Ovary (tissue), 9 donors: ENCODE data around the gene RPRD1A. TPM values are rescaled to one million over a fixed set of nuclear protein-coding genes. Genes with fewer than 3 reads are reported as not detected.
"Not testable (repeated sequence)": the region's sequence is repeated elsewhere in the genome, so short reads cannot be mapped to it uniquely, and the experiment has no call there.

Source experiments
- DNase-seq, 5 donors: peaks; one replicate each; pipeline ENCODE4 v3.0.0-alpha.2; 2019 to 2020
- H3K27ac ChIP-seq, 2 donors: fragments of 200-600 bp; one replicate each; pipeline versions ENCODE4 v1.5.1 to v1.8.0; 2019 to 2022
- H3K27me3 ChIP-seq: fragments of 200-600 bp; one replicate; pipeline ENCODE4 v1.8.0; 2022
- H3K36me3 ChIP-seq: fragments of 200-600 bp; sonication (generic); one replicate; pipeline ENCODE4 v1.5.1; 2019
- H3K4me1 ChIP-seq: one replicate; pipeline ENCODE4 v1.8.1; 2013; ENCODE audit warnings: mild to moderate bottlenecking, moderate library complexity; ENCODE audit not compliant: insufficient read depth
- H3K4me3 ChIP-seq: fragments of 200-600 bp; sonication (generic); one replicate; pipeline ENCODE4 v1.5.1; 2017
- H3K9me3 ChIP-seq, 2 donors: fragments of 200-600 bp in 1 of 2; sonication (generic) in 1 of 2; one replicate each; pipeline versions ENCODE4 v1.5.1 to v1.8.1; 2013 to 2019; ENCODE audit warnings: mild to moderate bottlenecking in 1 of 2, moderate library complexity in 1 of 2
- EP300 ChIP-seq: sonication (generic); formaldehyde crosslinking; IDR thresholded peaks from one replicate; pipeline ENCODE4 v1.6.1; 2017; ENCODE audit warnings: antibody characterized with exemption
- POLR2A ChIP-seq: fragments of 450-650 bp; IDR thresholded peaks from one replicate; pipeline ENCODE4 v1.6.1; 2017; ENCODE audit warnings: antibody characterized with exemption, mild to moderate bottlenecking, moderate library complexity
- WGBS, 3 donors: extraction: QIAGEN DNeasy Blood & Tissue Kit in 1 of 3; methylation state at CpG; one replicate each; pipeline versions ENCODE4 v1.1.5 to v1.1.7; 2013 to 2017; 5-methylcytosine and 5-hydroxymethylcytosine counted together
- intact Hi-C, 4 donors: fragments of 100-400 bp; cut with DNase I; formaldehyde crosslinking; loops; one replicate each; pipeline versions ENCODE4 v1.11.0 to v1.15.1; 2022 to 2023
- polyA plus RNA-seq, 2 donors: library from polyadenylated mRNA; stranded (reverse); fragments of 200-250 nt in 1 of 2; fragments of 350-450 nt in 1 of 2; fragmentation: Illumina TruSeq in 1 of 2; extraction: RNeasy Lipid Tissue Mini Kit (QIAGEN cat#74804) in 1 of 2; gene quantifications; one replicate each; pipeline ENCODE4 v1.2.3, GENCODE V29; 2013 to 2014
- total RNA-seq, 7 donors: library from RNA; depleted of rRNA in 2 of 7; stranded (reverse); fragments of >200 nt in 2 of 7; fragmentation: NEBNext Ultra II Directional in 3 of 7; extraction: Animal tissue kit (Norgen Biotek cat#: 25700) in 3 of 7; gene quantifications; one replicate each; pipeline versions ENCODE4 v1.1.0 to v1.2.4, GENCODE V29; 2016 to 2023
- TF ChIP-seq, protein P1 (sequence below), 3 donors: fragments of 450-650 bp in 2 of 3; fragments of 200-600 bp in 1 of 3; IDR thresholded peaks; one replicate each; pipeline versions ENCODE4 v1.5.1 to v1.8.0; 2016 to 2022; ENCODE audit warnings: antibody characterized with exemption in 3 of 3, mild to moderate bottlenecking in 1 of 3
- donor health status: DM: no; HTN: no; CAD: no; lungs with moderate emphysema.
- donor health status: DM: no; HTN: no; CAD: no.
- donor health status: Bipolar disorder and iron deficiency.
- donor health status: DM: yes; HTN: yes; CAD: no.
- donor health status: DM: no; HTN: no; CAD: no.
- donor health status: DM: yes; HTN: yes; CAD: no.

RPRD1A gene
- total and polyA plus RNA-seq, 9 donors, result 19.3 to 56.8 (median 41.3) TPM

DNA sequence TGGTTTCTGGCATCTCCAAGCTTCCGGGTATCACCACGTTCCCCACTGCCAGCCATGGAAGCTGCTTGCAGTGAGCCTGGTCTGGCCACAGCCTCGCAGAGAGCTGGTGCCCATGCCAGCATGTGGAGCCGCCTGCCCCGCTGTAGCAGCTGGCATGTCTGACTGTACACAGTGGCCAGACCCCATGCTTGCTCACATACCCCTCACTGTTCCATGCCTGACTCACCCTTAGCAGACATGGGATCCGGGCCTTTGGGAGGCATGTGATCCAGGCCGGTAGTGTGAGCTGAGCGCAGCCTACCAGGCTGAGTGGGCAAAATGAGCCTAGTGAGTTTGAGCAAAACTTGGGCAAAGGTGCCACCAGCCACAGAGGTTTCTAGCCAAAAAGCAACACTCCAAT, 18.8 kb upstream of the RPRD1A start:
- Histone ChIP-seq H3K36me3 (no peaks in the 10 kb centered on the region), H3K4me1 (no peaks in the 10 kb centered on the region), H3K27ac (no peak overlapping the region), H3K9me3 (no peaks in the 10 kb centered on the region), H3K4me3 (no peak overlapping the region), H3K27me3 (no peaks in the 10 kb centered on the region)
- 60 to 86% (median 81%) methylated on average over 5 to 8 of the region's 8 CpGs for WGBS, 3 donors
- TF ChIP-seq POLR2A (no peak), EP300 (no peak)
- TF ChIP-seq, protein P1, sequence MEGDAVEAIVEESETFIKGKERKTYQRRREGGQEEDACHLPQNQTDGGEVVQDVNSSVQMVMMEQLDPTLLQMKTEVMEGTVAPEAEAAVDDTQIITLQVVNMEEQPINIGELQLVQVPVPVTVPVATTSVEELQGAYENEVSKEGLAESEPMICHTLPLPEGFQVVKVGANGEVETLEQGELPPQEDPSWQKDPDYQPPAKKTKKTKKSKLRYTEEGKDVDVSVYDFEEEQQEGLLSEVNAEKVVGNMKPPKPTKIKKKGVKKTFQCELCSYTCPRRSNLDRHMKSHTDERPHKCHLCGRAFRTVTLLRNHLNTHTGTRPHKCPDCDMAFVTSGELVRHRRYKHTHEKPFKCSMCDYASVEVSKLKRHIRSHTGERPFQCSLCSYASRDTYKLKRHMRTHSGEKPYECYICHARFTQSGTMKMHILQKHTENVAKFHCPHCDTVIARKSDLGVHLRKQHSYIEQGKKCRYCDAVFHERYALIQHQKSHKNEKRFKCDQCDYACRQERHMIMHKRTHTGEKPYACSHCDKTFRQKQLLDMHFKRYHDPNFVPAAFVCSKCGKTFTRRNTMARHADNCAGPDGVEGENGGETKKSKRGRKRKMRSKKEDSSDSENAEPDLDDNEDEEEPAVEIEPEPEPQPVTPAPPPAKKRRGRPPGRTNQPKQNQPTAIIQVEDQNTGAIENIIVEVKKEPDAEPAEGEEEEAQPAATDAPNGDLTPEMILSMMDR (IDR thresholded peaks at IDR 0.05), result no peak
- DNase-seq, result no peak
- intact Hi-C loops, result no loop called here

DNA sequence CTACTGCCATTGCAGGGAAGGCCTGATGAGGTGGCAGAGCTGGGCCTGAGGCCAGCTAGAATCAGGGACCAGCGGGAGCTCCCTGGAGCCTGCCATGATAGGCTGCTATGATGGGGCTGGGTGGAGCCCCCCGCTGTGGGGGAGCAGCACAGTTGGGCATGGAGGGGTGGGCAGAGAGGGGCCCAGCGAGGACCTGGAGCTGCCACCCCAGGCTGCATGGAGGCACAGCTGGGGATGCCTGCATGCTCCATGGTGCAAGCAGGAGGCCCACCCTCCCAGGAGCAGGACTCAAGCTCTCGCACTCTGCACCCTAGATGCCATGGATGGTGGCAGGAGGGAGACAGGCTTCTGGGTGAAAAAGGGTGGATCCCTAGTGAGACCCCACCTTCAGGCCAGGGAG, 17.8 kb upstream of the RPRD1A start:
- Histone ChIP-seq H3K4me3 (no peak overlapping the region), H3K4me1 (no peaks in the 10 kb centered on the region), H3K27ac (no peak overlapping the region), H3K36me3 (no peaks in the 10 kb centered on the region), H3K27me3 (no peaks in the 10 kb centered on the region), H3K9me3 (no peaks in the 10 kb centered on the region)
- TF ChIP-seq POLR2A (no peak), EP300 (no peak)
- WGBS, 3 donors, result 91 to 97% (median 94%) methylated on average over 3 to 4 of the region's 4 CpGs
- DNase-seq, result no peak
- intact Hi-C loops, result no loop called here

DNA sequence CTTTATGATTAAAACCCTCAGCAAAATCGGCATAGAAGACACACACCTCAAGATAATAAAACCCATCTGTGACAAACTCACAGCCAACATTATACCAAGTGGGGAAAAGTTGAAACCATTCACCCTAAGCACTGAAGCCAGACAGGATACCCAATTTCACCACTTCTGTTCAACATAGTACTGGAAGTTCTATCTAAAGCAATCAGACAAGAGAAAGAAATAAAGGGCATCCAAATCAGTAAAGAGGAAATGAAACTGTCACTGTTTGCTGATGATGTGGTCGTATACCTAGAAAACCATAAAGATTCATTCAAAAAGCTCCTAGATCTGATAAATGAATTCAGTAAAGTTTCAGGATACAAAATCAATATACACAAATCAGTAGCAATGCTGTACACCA, 16.4 kb upstream of the RPRD1A start:
- Histone ChIP-seq H3K27me3 (no peaks in the 10 kb centered on the region), H3K27ac (no peak overlapping the region), H3K36me3 (no peaks in the 10 kb centered on the region), H3K4me1 (no peaks in the 10 kb centered on the region), H3K4me3 (no peak overlapping the region), H3K9me3 (no peaks in the 10 kb centered on the region)
- intact Hi-C loops, result no loop called here
- 72 to 74% (median 73%) methylated on average over 2 of the region's 2 CpGs for WGBS, 3 donors
- DNase-seq, result no peak
- TF ChIP-seq, protein P1 (IDR thresholded peaks at IDR 0.05), result no peak
- TF ChIP-seq POLR2A, result no peak

DNA sequence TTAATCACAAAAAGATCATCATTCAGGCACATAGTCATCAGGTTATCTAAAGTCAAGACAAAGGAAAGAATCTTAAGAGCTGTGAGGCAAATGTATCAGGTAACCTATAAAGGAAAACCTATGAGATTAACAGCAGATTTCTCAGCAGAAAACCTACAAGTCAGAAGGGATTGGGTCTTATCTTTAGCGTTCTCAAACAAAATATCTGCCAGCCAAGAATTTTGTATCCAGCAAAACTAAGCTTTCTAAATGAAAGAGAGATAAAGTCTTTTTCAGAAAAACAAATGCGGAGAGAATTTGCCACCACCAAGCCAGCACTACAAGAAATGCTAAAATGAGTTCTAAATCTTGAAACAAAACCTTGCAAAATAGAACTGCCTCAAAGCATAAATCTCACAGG, 13.8 kb upstream of the RPRD1A start:
- H3K9me3 ChIP-seq, H3K4me1 ChIP-seq, H3K27me3 ChIP-seq, H3K27ac ChIP-seq, H3K4me3 ChIP-seq, intact Hi-C loops, DNase-seq, H3K36me3 ChIP-seq: not testable (repeated sequence)
- 86 to 89% (median 86%) methylated on average over 2 of the region's 2 CpGs for WGBS, 3 donors

DNA sequence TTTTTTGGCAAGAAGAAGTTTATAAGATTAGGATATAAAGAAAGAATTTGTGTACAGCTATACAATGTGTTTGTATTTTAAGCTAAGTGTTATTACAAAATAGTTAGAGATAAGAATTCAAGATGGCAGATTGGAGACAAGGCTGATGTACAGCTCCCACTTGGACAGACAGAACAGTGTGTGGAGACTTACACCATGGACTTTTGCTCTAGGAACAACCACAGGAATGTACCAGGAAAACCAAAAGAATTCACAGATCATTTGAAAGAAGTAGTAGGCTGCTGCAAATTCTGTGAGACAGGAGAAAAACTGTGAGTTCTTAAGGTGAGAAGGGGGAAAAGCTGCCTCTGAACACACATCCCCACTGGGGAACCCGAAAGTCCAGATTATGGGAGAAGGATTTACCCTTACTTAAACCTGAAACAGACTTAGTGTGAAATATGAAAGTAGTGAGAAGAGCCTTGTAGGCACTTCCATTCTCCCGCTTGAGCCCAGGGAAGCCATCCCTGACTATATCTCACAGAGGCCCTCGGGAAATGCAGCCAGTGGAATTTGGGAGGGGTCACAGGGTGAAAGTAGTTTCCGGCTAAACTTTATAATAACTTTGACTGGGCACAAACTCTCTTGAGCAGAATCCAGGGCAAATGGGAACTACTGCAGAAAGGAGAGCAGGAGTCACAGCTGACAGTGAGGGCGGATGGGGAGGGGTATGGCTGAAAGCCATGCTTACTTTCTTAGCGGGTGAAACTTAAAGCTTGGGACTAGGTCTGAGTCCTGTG, 11.6 kb upstream of the RPRD1A start:
- TF ChIP-seq, protein P1 (IDR thresholded peaks at IDR 0.05), result no peak
- TF ChIP-seq POLR2A (no peak), EP300 (no peak)
- no peaks in the 10 kb centered on the region for H3K36me3 ChIP-seq
- no peaks in the 10 kb centered on the region for H3K4me1 ChIP-seq
- H3K27me3 ChIP-seq, result no peaks in the 10 kb centered on the region
- H3K9me3 ChIP-seq, result no peaks in the 10 kb centered on the region
- intact Hi-C loops, result no loop called here
- DNase-seq, result no peak
- no peak overlapping the region for H3K4me3 ChIP-seq
- WGBS, 3 donors, result 44 to 69% (median 51%) methylated on average over 6 of the region's 6 CpGs
- H3K27ac ChIP-seq, result no peak overlapping the region

DNA sequence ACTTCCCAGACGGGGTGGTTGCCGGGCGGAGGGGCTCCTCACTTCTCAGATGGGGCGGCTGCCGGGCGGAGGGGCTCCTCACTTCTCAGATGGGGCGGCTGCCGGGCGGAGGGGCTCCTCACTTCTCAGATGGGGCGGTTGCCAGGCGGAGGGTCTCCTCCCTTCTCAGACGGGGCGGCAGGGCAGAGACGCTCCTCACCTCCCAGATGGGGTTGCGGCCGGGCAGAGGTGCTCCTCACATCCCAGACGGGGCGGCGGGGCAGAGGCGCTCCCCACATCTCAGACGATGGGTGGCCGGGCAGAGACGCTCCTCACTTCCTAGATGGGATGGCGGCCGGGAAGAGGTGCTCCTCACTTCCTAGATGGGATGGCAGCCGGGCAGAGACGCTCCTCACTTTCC, 10.4 kb upstream of the RPRD1A start:
- intact Hi-C loops, H3K36me3 ChIP-seq, H3K4me3 ChIP-seq, H3K9me3 ChIP-seq, DNase-seq, H3K27me3 ChIP-seq, H3K4me1 ChIP-seq, H3K27ac ChIP-seq: not testable (repeated sequence)
- 90 to 99% (median 95%) methylated on average over 16 to 18 of the region's 27 CpGs for WGBS, 3 donors
